Osteoblast (primary cell): ENCODE measurements around the gene DCXR. TPM values are rescaled to one million over a fixed set of nuclear protein-coding genes. Genes with fewer than 3 reads are reported as not detected.

Experiments
- DNase-seq: peaks from one replicate; pipeline ENCODE4 v3.0.0; 2011; ENCODE audit warnings: low spot score, mixed read lengths; ENCODE audit not compliant: insufficient read length; ENCODE audit errors: missing footprints
- H2AFZ ChIP-seq: 2 replicates; pipeline ENCODE4 v1.6.0; 2011; ENCODE audit warnings: mild to moderate bottlenecking, low read length
- H3K27ac ChIP-seq: 2 replicates; pipeline ENCODE4 v1.5.1; 2011; ENCODE audit warnings: mild to moderate bottlenecking, low read depth, low read length, moderate library complexity
- H3K27me3 ChIP-seq: 2 replicates; pipeline ENCODE4 v1.6.0; 2012; ENCODE audit warnings: mild to moderate bottlenecking, control low read depth, inconsistent platforms, low read length, moderate library complexity; ENCODE audit not compliant: insufficient read depth
- H3K36me3 ChIP-seq: 2 replicates; pipeline ENCODE4 v1.5.1; 2011; ENCODE audit warnings: mild to moderate bottlenecking, low read length, control low read depth, moderate library complexity; ENCODE audit not compliant: insufficient read depth
- H3K4me1 ChIP-seq: 2 replicates; pipeline ENCODE4 v1.5.1; 2011; ENCODE audit warnings: mild to moderate bottlenecking, low read length, control low read depth, moderate library complexity; ENCODE audit not compliant: insufficient read depth
- H3K4me2 ChIP-seq: 2 replicates; pipeline ENCODE4 v1.6.0; 2011; ENCODE audit warnings: mild to moderate bottlenecking, low read length; ENCODE audit not compliant: insufficient read depth
- H3K4me3 ChIP-seq: fragments of 200-600 bp; sonication (generic); 3 replicates; pipeline ENCODE4 v1.5.1; 2012; ENCODE audit warnings: mild to moderate bottlenecking, low read length, inconsistent platforms; ENCODE audit not compliant: insufficient read depth
- H3K79me2 ChIP-seq: 2 replicates; pipeline ENCODE4 v1.6.0; 2012; ENCODE audit warnings: mild to moderate bottlenecking, low read length, control low read depth, inconsistent platforms; ENCODE audit not compliant: insufficient read depth
- H3K9me3 ChIP-seq: 2 replicates; pipeline ENCODE4 v1.5.1; 2011; ENCODE audit warnings: low read depth, low read length, control low read depth
- H4K20me1 ChIP-seq: 2 replicates; pipeline ENCODE4 v1.6.0; 2012; ENCODE audit warnings: mild to moderate bottlenecking, low read length, control low read depth; ENCODE audit not compliant: insufficient read depth
- total RNA-seq: library from RNA; depleted of rRNA; stranded (reverse); fragments of >200 nt; gene quantifications from 2 replicates; pipeline ENCODE4 v1.2.3, GENCODE V29; 2012
- TF ChIP-seq, protein P1 (sequence below): IDR thresholded peaks from 2 replicates; pipeline ENCODE4 v1.5.1; 2011; ENCODE audit warnings: mild to moderate bottlenecking, low read depth, low read length, moderate library complexity; ENCODE audit errors: extremely low read depth

Gene DCXR
- total RNA-seq, 1 donor: 31.8 TPM

GRCh38 chr17:81991684-81992305, 45.7 kb downstream of the DCXR start:
- Histone ChIP-seq H3K27me3 (no peaks in the 10 kb centered on the region), H3K9me3 (no peaks in the 10 kb centered on the region), H3K4me2 (peak overlapping the region; percentile 67), H4K20me1 (peaks cover 31% of the 10 kb centered on the region), H3K79me2 (peaks cover 16% of the 10 kb centered on the region), H2AFZ (no peak overlapping the region), H3K4me1 (peaks cover 14% of the 10 kb centered on the region), H3K36me3 (peaks cover 12% of the 10 kb centered on the region), H3K4me3 (peak overlapping the region; percentile 37), H3K27ac (no peak overlapping the region)
- peak; percentile 99 for DNase-seq
- TF ChIP-seq, protein P1, sequence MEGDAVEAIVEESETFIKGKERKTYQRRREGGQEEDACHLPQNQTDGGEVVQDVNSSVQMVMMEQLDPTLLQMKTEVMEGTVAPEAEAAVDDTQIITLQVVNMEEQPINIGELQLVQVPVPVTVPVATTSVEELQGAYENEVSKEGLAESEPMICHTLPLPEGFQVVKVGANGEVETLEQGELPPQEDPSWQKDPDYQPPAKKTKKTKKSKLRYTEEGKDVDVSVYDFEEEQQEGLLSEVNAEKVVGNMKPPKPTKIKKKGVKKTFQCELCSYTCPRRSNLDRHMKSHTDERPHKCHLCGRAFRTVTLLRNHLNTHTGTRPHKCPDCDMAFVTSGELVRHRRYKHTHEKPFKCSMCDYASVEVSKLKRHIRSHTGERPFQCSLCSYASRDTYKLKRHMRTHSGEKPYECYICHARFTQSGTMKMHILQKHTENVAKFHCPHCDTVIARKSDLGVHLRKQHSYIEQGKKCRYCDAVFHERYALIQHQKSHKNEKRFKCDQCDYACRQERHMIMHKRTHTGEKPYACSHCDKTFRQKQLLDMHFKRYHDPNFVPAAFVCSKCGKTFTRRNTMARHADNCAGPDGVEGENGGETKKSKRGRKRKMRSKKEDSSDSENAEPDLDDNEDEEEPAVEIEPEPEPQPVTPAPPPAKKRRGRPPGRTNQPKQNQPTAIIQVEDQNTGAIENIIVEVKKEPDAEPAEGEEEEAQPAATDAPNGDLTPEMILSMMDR: no peak

- peaks cover 14% of the 10 kb centered on the region for H3K4me1 ChIP-seq
- no peak for DNase-seq
- peaks cover 31% of the 10 kb centered on the region for H4K20me1 ChIP-seq
- TF ChIP-seq, protein P1: no peak
- no peak overlapping the region for H2AFZ ChIP-seq
- H3K79me2 ChIP-seq: peaks cover 16% of the 10 kb centered on the region
- H3K4me3 ChIP-seq: no peak overlapping the region
- no peaks in the 10 kb centered on the region for H3K9me3 ChIP-seq
- H3K36me3 ChIP-seq: peaks cover 15% of the 10 kb centered on the region
- H3K4me2 ChIP-seq: peak overlapping the region; percentile 67
- no peak overlapping the region for H3K27ac ChIP-seq
- no peaks in the 10 kb centered on the region for H3K27me3 ChIP-seq
Observed at GRCh38 chr17:81990836-81991683, 46.4 kb downstream of the DCXR start.

GRCh38 chr17:81987161-81987770, 50.2 kb downstream of the DCXR start:
- H3K27ac ChIP-seq: no peak overlapping the region
- TF ChIP-seq, protein P1: no peak
- H2AFZ ChIP-seq: no peak overlapping the region

GRCh38 chr17:81986606-81987005, 50.9 kb downstream of the DCXR start:
- no peaks in the 10 kb centered on the region for H3K9me3 ChIP-seq
- no peak for DNase-seq
- TF ChIP-seq, protein P1: no peak
- H3K4me1 ChIP-seq: peaks cover 4% of the 10 kb centered on the region
- no peak overlapping the region for H3K4me3 ChIP-seq
- no peak overlapping the region for H3K4me2 ChIP-seq
- H3K36me3 ChIP-seq: peaks cover 28% of the 10 kb centered on the region
- no peaks in the 10 kb centered on the region for H3K79me2 ChIP-seq
- H2AFZ ChIP-seq: no peak overlapping the region
- peaks cover 12% of the 10 kb centered on the region for H4K20me1 ChIP-seq
- no peak overlapping the region for H3K27ac ChIP-seq
- H3K27me3 ChIP-seq: no peaks in the 10 kb centered on the region

More at GRCh38 chr17:81987161-81987770, 50.2 kb downstream of the DCXR start:
- Histone ChIP-seq H4K20me1 (peaks cover 18% of the 10 kb centered on the region), H3K36me3 (peaks cover 26% of the 10 kb centered on the region), H3K79me2 (peaks cover under 1% of the 10 kb centered on the region), H3K4me2 (no peak overlapping the region), H3K4me1 (peaks cover 11% of the 10 kb centered on the region), H3K9me3 (no peaks in the 10 kb centered on the region), H3K27me3 (no peaks in the 10 kb centered on the region), H3K4me3 (no peak overlapping the region)
- DNase-seq: no peak
